GM18858 (cell line): ENCODE results near the gene SPTAN1.
"Not testable (repeated sequence)": the region's sequence is repeated elsewhere in the genome, so short reads cannot be mapped to it uniquely, and the experiment has no call there.

Experiments used
- ATAC-seq: cut with Tn5 transposase; IDR thresholded peaks from one replicate; pipeline ENCODE4 v1.9.1; 2021; ENCODE audit not compliant: unreplicated experiment

The SPTAN1 gene

DNA sequence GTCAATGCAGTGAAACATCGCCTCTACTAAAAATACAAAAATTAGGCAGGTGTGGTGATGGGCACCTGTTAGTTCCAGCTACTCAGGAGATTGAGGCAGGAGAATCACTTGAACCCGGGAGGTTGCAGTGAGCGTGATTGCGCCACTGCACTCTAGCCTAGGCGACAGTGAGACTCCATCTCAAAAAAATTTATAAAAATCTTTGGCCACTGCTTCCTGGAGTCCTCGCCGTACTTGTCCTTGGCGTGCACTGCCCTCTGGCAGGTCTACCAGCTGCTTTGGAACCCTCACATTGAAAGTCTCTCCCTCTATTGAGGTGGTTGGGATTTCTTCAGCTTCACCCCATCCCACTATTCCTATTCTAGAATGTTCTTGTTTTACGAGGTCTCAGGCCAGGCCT lies 79.2 kb downstream of the SPTAN1 start:
- ATAC-seq = no peak

DNA sequence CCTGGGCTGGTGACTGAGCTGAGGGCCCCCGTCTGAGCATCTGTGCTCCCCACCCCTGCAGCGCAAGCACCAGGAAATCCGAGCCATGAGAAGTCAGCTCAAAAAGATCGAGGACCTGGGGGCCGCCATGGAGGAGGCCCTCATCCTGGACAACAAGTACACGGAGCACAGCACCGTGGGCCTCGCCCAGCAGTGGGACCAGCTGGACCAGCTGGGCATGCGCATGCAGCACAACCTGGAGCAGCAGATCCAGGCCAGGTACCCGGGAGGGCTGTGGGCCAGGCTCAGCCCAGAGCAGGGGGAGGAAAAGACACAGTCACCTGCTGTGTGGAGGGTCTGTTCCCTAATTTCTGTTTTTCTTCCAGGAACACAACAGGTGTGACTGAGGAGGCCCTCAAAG lies 79.7 kb downstream of the SPTAN1 start:
- no peak for ATAC-seq

DNA sequence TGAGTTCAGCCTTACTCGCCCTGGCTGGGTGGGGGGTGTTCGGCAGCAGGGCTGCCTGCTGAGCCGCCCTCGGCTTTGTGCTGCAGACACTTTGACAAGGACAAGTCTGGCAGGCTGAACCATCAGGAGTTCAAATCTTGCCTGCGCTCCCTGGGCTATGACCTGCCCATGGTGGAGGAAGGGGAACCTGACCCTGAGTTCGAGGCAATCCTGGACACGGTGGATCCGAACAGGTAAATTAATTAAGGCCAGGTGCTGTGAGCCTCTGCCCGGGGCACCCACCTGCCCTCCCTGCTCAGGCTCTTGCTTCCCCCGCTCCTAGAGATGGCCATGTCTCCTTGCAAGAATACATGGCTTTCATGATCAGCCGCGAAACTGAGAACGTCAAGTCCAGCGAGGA lies 80.1 kb downstream of the SPTAN1 start:
- no peak for ATAC-seq

DNA sequence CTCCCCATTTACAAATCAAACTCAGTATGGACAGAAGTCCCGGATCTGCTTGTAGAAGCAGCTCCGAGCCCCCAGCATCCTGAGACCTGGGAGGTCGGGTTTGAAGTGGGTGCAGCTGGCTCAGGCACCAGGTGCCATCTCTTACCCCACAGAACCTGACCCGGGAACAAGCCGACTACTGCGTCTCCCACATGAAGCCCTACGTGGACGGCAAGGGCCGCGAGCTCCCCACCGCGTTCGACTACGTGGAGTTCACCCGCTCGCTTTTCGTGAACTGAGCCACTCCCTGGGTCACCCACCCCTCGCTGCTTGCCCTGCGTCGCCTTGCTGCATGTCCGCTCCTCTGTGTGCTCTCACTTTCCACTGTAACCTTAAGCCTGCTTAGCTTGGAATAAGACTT lies 80.7 kb downstream of the SPTAN1 start:
- ATAC-seq = no peak

DNA sequence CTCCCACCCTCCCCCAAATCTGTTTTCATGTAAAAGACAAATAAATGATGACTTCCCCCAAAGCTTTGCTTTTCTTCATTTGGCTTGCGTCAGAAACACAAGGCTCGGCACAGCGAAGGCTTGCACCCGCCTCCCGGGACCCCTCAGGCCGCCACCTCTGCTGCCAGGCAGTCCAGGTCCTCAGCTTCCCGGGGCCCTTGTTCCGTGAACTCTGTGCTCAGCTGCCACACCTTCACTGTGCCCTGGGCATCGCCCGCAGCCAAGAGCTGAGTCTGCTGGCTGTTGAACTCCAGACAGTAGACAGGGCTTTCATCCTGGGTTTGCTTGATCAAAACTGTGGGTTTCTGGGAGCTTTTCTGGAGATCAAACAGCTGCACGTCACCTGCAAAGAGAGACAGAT lies 81.2 kb downstream of the SPTAN1 start:
- no peak for ATAC-seq

- ATAC-seq = no peak
These were observed 81.7 kb downstream of the SPTAN1 start for GRCh38 chr9:128634111-128634510.

- ATAC-seq = no peak
These were observed 82.4 kb downstream of the SPTAN1 start for GRCh38 chr9:128634651-128635262.

- no peak for ATAC-seq
These were observed 83.1 kb downstream of the SPTAN1 start for GRCh38 chr9:128635266-128636023.

DNA sequence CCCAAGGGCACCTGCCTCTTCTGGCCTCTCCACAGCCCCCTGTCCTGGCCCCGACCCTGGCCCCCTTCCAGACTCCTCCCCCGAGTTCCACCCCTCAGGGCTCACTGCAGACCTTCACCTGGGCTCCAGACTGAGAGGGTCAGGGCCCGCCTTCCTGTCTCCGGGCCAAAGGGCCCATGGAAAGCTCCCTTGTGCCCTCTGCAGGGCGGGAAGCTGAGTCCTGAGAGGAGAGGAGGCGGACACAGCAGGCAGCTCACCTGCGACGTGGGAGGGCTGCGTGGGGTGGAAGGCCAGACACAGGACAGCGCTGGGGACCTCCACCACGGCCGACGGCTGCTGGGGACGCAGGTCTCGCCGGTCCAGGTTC lies 83.6 kb downstream of the SPTAN1 start:
- ATAC-seq = no peak

DNA sequence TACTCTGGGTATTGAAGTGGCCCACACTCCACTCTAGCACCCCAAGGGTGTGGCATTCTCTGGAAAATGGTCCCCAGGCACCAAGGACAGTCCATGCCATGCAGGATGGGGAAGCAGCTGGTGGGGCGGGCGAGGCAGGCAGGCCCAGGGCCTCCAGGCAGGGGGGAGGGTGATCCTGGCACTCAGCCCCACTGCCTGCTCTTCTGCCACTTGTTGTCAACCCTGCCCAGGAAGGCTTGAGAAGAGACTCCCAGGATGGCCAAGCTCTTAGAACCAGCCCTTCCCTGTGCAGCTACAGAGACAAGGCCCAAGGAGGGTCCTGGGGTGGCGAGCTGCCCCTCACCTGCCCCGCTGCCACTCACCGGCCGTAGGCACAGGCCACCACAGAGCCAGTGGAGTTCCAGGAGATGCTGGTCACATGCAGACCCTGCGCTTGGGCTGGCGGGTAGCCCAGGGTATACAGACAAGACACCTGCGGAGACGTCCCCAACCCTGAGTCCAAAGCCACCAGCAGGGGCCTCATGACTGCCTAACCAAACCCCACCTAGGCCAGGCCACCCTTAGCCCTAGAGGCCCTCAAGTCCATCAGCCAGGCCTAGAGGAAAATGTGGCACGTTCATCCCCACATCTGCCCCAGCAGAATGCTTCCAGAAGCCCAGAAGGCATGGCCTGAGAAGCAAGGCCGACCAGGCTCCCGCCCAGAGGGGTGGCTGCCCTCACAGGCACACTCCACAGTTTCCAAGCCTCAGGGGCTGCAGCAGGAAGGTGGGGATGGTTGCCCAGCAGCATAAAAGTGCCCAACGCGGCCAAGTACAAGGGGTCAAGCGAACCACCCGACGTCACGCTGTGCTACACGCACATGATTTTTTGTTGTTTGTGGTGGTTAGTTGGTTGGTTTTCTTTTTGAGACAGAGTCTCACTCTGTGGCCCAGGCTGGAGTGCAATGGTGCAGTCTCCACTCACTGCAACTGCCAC lies 84.5 kb downstream of the SPTAN1 start:
- ATAC-seq = no peak

- no peak for ATAC-seq
These were observed 85.3 kb downstream of the SPTAN1 start for GRCh38 chr9:128637656-128638055.

- ATAC-seq = no peak
These were observed 86.2 kb downstream of the SPTAN1 start for GRCh38 chr9:128638580-128638979.

GRCh38 chr9:128640603-128641002 lies 88.2 kb downstream of the SPTAN1 start:
- no peak for ATAC-seq

- no peak for ATAC-seq
These were observed 90.4 kb downstream of the SPTAN1 start for GRCh38 chr9:128642675-128643245.

DNA sequence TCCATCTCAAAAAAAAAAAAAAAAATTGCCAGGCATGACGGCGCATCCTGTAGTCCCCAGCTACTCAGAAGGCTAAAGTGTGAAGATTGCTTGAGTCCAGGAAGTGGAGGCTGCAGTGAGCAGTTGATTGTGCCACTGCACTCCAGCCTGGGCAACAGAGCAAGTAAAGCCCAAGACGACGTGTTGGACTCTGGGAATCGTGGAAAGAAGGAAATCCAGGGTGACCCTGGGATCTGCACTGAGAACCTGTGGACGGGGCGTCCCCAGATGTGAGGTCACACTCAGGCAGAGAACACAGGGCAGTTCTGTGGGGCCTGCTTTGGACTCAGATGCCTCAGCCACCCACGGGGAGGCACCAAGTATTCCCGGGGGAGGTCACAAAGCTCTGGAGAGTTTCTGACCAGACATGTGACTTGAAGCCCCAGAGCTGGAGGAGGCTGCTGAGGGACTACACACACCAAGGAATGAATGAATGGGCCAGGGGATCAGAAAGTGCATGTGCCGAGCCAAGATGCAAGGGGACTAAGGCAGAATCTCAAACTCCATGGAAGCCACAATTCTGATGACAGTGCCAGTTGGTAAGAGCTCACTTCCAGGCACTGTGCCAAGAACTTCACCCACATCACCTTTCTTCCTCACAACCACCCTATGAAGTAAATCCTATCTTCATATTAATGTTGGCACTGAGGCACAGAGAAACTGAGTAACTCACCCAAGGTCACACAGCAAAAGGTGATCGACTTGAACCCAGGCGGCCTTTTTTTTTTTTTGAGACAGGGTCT lies 91.3 kb downstream of the SPTAN1 start:
- no peak for ATAC-seq

- not testable (repeated sequence) for ATAC-seq
These were observed 95.8 kb downstream of the SPTAN1 start for GRCh38 chr9:128648206-128648605.

- ATAC-seq = no peak
These were observed 99.4 kb downstream of the SPTAN1 start for GRCh38 chr9:128651798-128652197.

- ATAC-seq = no peak
These were observed 101.5 kb downstream of the SPTAN1 start for GRCh38 chr9:128653908-128654307.

DNA sequence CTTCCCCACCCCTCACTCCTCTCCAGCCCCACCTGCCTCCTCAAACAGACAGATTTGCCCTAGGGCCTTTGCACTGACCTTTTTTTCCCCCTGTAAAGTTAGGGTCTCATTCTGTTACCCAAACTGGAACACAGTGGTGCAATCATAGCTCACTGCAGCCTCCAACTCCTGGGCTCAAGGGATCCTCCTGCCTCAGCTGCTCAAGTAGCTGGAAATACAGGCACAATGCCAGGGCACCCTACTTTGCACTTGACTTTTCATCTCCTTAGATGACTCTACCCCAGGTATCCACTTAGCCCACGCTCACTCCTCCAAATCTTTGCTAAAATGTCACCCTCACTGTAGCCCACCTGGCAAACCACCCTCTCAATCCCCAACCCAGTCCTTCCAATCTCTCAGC lies 102.1 kb downstream of the SPTAN1 start:
- no peak for ATAC-seq
